Mesodermal cell (in vitro differentiated cells): ENCODE measurements around the gene CAPN1.

Experiments used
- H3K27ac ChIP-seq: 2 replicates; pipeline ENCODE4 v1.7.0; 2013; ENCODE audit warnings: mild to moderate bottlenecking, low read depth, low read length, moderate library complexity; ENCODE audit not compliant: severe bottlenecking
- H3K36me3 ChIP-seq: 2 replicates; pipeline ENCODE4 v1.7.1; 2013; ENCODE audit warnings: mild to moderate bottlenecking, low read length, moderate library complexity; ENCODE audit not compliant: control insufficient read depth, insufficient read depth
- H3K4me1 ChIP-seq: one replicate; pipeline ENCODE4 v1.7.1; 2013; ENCODE audit warnings: mild to moderate bottlenecking, low read length; ENCODE audit not compliant: insufficient read depth, control insufficient read depth, poor library complexity, severe bottlenecking
- H3K4me3 ChIP-seq: 2 replicates; pipeline ENCODE4 v1.7.0; 2013; ENCODE audit warnings: low read length, control low read depth, mild to moderate bottlenecking; ENCODE audit not compliant: insufficient read depth, poor library complexity, severe bottlenecking; ENCODE audit errors: extremely low read depth
- H3K9me3 ChIP-seq: 2 replicates; pipeline ENCODE4 v1.7.1; 2013; ENCODE audit warnings: mild to moderate bottlenecking, low read length, moderate library complexity; ENCODE audit not compliant: control insufficient read depth
- WGBS, 2 experiments: methylation state at CpG; one replicate each; pipeline ENCODE4 v1.1.5; 2013; ENCODE audit warnings: missing lambda C conversion rate in 2 of 2; ENCODE audit not compliant: insufficient coverage in 2 of 2; 5-methylcytosine and 5-hydroxymethylcytosine counted together

The CAPN1 gene

GRCh38 chr11:65182258-65183170 lies 786 bp downstream of the CAPN1 start:
- peak overlapping the region; percentile 59 for H3K27ac ChIP-seq
- 28 to 49% methylated on average over 18 to 20 of the region's 23 CpGs for WGBS, 2 experiments
- H3K4me3 ChIP-seq, result peak overlapping the region; percentile 93
- H3K4me1 ChIP-seq, result peaks cover 9% of the 10 kb centered on the region
- no peaks in the 10 kb centered on the region for H3K9me3 ChIP-seq
- H3K36me3 ChIP-seq, result peaks cover 42% of the 10 kb centered on the region

- H3K4me1 ChIP-seq, result peaks cover 9% of the 10 kb centered on the region
- no peak overlapping the region for H3K27ac ChIP-seq
- H3K36me3 ChIP-seq, result peaks cover 48% of the 10 kb centered on the region
- H3K9me3 ChIP-seq, result no peaks in the 10 kb centered on the region
- 88 to 90% methylated on average over 15 to 19 of the region's 19 CpGs for WGBS, 2 experiments
- peak overlapping the region; percentile 93 for H3K4me3 ChIP-seq
Observed at GRCh38 chr11:65183201-65183891, 1.6 kb downstream of the CAPN1 start.

GRCh38 chr11:65184146-65184545 lies 2.4 kb downstream of the CAPN1 start:
- 85 to 92% methylated on average over 15 to 18 of the region's 22 CpGs for WGBS, 2 experiments
- H3K4me3 ChIP-seq, result no peak overlapping the region
- H3K4me1 ChIP-seq, result peaks cover 9% of the 10 kb centered on the region
- H3K9me3 ChIP-seq, result no peaks in the 10 kb centered on the region
- no peak overlapping the region for H3K27ac ChIP-seq
- H3K36me3 ChIP-seq, result peaks cover 56% of the 10 kb centered on the region

GRCh38 chr11:65185171-65185570 lies 3.4 kb downstream of the CAPN1 start:
- no peak overlapping the region for H3K27ac ChIP-seq
- no peak overlapping the region for H3K4me3 ChIP-seq
- H3K36me3 ChIP-seq, result peaks cover 67% of the 10 kb centered on the region
- H3K4me1 ChIP-seq, result peaks cover 9% of the 10 kb centered on the region
- no peaks in the 10 kb centered on the region for H3K9me3 ChIP-seq
- 17 to 70% methylated on average over 1 of the region's 2 CpGs for WGBS, 2 experiments

GRCh38 chr11:65185869-65186341 lies 4.2 kb downstream of the CAPN1 start:
- peaks cover 9% of the 10 kb centered on the region for H3K4me1 ChIP-seq
- H3K36me3 ChIP-seq, result peaks cover 74% of the 10 kb centered on the region
- WGBS, 2 experiments, result 92 to 94% methylated on average over 15 to 16 of the region's 18 CpGs
- no peak overlapping the region for H3K4me3 ChIP-seq
- no peaks in the 10 kb centered on the region for H3K9me3 ChIP-seq
- H3K27ac ChIP-seq, result no peak overlapping the region

- 95 to 100% methylated on average over 4 to 9 of the region's 9 CpGs for WGBS, 2 experiments
- Histone ChIP-seq H3K27ac (no peak overlapping the region), H3K4me1 (peaks cover 9% of the 10 kb centered on the region), H3K4me3 (no peak overlapping the region), H3K9me3 (no peaks in the 10 kb centered on the region), H3K36me3 (peaks cover 79% of the 10 kb centered on the region)
Observed at GRCh38 chr11:65186701-65187100, 5.0 kb downstream of the CAPN1 start.

- WGBS, 2 experiments, result 99 to 100% methylated on average over 5 to 6 of the region's 6 CpGs
- H3K27ac ChIP-seq, result no peak overlapping the region
- peaks cover 9% of the 10 kb centered on the region for H3K4me1 ChIP-seq
- H3K9me3 ChIP-seq, result no peaks in the 10 kb centered on the region
- peaks cover 84% of the 10 kb centered on the region for H3K36me3 ChIP-seq
- no peak overlapping the region for H3K4me3 ChIP-seq
Observed at GRCh38 chr11:65187146-65187675, 5.5 kb downstream of the CAPN1 start.

- no peak overlapping the region for H3K27ac ChIP-seq
- 96 to 99% methylated on average over 18 of the region's 20 CpGs for WGBS, 2 experiments
- no peak overlapping the region for H3K4me3 ChIP-seq
- peaks cover 5% of the 10 kb centered on the region for H3K4me1 ChIP-seq
- H3K36me3 ChIP-seq, result peaks cover 92% of the 10 kb centered on the region
- no peaks in the 10 kb centered on the region for H3K9me3 ChIP-seq
Observed at GRCh38 chr11:65187971-65188461, 6.3 kb downstream of the CAPN1 start.

GRCh38 chr11:65188486-65188885 lies 6.8 kb downstream of the CAPN1 start:
- 96 to 98% methylated on average over 15 to 18 of the region's 18 CpGs for WGBS, 2 experiments
- Histone ChIP-seq H3K4me1 (peaks cover under 1% of the 10 kb centered on the region), H3K27ac (no peak overlapping the region), H3K4me3 (no peak overlapping the region), H3K9me3 (no peaks in the 10 kb centered on the region), H3K36me3 (peaks cover 93% of the 10 kb centered on the region)

GRCh38 chr11:65189191-65189590 lies 7.5 kb downstream of the CAPN1 start:
- Histone ChIP-seq H3K4me3 (no peak overlapping the region), H3K9me3 (no peaks in the 10 kb centered on the region), H3K27ac (no peak overlapping the region), H3K36me3 (peaks cover 93% of the 10 kb centered on the region), H3K4me1 (no peaks in the 10 kb centered on the region)
- 85 to 88% methylated on average over 10 of the region's 10 CpGs for WGBS, 2 experiments
